Endometrium (tissue), 2 donors: ENCODE results near the gene NOS1AP.

Source experiments
- FAIRE-seq: peaks from 2 replicates; lab custom pipeline; 2012; peaks lifted over from hg19 to GRCh38; lab: Jason Lieb, UNC
- donor health status: control.
- donor health status: control.

NOS1AP gene

DNA sequence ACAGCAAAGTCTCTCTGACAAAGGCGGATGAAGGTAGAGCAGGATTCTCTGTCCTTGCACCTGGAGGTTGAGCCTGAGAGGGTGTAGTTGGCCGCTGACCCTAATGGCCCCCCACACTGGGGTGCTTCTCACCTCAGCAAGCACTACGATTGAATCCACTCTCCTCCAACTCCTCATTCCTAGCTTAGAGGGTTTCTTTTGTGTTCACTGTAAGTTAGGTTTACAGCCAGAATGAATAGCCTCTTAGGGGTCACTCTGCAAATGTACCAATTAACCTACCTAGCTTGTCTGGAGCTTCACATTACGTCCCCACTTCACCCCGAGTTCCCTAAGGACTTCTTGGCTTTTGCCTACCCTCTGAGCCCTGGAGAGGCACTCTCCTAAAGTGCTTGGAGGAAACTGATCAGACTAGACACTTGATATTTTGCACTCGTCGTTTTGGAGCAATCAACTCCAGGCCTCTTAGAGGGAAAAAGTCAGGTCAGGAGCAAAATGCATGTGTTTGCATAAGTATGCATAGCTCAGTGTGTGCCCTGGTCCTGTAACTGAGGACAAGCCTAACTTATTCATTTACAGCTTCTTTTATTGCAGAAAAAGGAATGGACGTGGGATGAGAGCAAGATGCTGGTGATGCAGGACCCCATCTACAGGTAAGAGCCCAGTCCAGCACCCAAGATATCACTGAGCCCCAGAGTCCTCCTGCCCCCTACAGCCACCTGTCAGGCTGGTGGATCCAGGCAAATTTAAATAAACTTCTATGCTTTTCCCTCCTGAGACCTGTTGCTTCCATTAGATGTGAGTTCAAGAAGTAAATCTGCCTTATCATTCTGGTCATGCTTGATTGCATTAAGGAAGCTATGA lies 230.8 kb downstream of the NOS1AP start:
- FAIRE-seq, result no peak

DNA sequence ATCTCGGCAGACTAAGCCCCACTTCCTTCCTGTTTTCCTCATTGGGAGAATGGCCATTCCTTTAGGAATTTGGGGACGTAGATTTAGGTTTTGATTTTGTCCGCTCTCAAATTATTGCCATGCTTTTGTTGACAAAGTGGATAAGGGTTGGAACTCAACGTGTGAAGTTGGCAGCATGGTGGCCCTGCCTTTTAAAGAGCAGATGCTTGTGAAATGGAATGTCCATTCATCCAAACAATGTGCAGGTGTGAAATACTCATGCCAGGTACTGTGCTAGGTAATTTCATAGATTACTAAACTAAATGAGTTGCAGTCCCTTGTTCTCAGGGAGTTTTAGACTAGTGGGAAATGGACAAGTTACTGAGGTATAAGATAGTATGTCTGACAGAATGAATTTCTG lies 232.2 kb downstream of the NOS1AP start:
- no peak for FAIRE-seq

DNA sequence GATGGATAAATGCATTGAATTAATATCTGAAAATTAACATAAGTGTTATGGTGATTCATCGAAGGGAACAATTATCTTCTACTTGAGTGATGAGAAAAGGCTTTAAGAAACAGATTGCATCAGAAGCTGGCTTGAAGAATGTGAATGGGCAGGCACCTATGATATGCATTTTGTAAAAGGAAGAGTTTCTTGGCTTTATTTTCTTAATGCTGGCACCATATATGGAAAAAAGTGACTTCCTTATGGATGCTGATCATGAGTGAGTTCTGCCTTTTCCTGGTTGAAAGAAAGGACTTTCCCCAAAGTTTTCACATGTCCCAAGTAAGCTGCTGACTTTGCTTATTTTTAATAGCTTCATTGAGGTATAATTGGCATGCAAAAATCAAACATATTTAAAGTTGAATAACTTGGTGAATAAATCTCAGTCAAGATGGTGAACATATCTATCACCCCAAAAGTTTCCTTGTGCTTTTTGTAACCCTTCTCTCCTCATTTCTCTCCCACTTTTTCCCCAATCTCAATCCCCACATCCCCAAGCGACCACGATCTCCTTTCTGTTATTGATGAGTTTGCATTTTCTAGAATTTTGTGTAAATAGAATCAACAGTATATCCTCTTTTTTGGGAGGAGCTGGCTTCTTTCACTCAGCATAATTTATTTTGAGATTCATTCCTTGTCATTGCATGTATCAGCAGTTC lies 233.0 kb downstream of the NOS1AP start:
- no peak for FAIRE-seq

DNA sequence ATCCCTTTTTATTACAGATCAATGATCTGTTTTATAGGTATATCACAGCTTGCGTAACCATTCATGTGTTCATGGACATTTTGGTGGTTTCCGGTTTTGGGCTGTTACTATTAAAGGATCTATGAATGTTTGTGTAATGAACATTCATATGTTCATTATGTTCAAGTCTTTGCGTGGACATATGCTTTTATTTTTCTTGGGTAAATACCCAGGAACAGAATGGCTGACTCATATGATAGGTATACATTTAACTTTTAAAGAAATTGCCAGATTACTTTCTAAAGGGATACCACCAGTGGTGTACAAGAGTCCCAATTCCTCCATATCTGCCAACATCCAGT lies 233.5 kb downstream of the NOS1AP start:
- no peak for FAIRE-seq

DNA sequence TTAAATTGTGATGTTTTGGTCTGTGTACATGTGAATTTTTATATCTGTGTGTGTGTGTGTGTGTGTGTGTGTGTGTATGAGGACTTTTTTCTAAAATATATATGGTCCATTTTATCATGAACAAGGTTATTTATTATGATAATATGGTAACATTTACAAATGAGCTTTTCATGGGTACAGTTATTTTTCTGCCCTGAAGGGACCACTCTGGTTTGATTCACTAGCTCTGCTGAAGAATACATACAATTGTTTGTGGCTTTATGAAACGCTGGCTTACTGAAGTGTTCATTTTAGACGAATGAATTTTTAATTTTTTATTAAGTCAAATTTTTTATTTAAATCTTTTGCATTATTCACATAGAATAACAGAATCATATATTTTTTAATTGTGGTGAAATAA lies 235.2 kb downstream of the NOS1AP start:
- no peak for FAIRE-seq

DNA sequence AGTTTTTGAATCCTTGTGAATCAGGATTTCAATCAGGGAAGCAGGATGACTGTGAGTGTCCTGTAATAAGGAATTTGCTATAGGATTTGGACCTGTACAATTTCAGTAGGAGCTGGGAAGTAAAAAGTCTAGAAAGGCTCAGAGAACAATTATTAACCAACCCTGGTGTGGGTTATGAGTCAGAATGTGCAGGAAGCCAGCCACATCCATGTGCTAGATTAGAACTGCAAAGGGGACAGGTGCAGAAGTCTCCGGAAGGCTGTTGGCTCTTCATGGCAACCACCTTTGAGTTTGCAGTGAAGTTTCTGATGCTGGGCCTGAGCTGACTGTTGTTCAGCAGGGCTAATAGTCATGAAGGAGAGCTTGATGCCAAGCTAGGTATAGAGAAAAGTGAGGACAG lies 236.5 kb downstream of the NOS1AP start:
- no peak for FAIRE-seq

DNA sequence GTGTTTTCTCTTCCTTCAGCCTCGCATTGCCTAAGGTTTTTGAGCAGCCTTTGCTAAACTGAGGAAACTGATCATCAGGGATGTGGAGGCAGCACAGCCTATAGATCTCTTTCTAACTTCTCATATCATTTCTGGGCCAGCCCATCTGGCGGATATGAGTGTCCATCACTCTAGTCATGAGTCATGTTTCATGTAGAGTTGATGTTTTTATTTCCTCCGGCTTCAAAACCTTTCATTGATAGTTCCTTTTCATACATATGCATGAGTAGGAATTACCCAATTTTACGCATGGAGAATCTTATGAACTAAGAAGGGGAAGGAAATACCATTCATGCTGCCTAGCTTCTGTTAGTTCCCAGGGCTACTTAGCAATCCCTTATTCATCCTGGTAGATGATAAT lies 240.8 kb downstream of the NOS1AP start:
- no peak for FAIRE-seq

DNA sequence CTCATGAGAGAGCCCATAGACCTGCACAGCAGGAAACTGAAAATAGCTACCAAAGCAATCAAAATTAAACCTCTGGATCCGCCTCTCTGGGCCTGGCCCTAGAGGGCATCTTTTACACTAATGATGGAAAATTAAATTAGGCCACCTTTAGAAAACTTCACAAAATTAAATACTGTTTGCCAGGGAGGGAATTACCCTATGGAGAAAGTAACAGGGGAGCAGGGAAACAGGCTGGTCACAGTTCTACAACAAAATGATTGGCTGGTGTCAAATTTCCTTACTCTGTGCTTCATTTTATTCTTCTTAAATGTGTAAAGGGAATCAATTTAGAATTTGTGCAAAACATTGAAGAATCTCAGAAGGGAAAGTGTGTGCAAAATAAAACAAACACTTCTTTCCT lies 244.7 kb downstream of the NOS1AP start:
- FAIRE-seq, result no peak

DNA sequence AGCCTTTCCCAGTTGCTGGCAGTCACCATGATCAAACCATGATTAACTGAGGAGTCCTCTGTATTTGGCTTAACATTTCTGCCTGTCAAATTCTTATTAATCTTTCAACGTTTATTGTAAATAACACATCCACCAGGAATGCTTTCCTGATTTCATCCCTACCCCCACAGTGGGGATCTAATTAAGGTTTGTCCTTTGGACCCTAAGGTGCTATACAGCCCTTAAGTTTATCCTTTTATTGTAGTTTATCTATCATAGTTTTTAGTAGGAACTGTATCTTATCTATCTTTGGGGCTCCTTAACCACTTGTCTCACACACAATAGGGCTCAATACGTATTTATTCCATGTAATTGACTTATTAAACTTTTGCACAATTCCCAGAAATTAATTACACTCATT lies 246.2 kb downstream of the NOS1AP start:
- no peak for FAIRE-seq

DNA sequence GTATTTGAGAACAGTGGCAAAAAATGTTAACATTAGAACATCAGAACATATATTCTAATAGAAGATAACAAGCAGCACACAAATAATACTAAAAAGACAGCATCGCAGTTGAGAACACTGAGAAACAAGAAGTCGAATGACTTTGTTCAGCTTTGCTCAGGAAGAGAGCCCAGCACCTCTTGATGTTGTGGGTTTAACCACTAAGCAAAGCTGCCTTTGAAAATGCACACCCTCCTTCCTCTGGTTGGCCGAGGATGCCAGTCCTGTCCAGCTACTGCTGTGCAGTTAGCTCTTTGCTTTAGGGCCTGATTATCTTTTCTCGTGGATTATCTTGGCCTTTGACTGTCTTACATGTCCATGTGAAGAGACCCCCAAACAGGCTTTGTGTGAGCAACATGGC lies 246.7 kb downstream of the NOS1AP start:
- no peak for FAIRE-seq

DNA sequence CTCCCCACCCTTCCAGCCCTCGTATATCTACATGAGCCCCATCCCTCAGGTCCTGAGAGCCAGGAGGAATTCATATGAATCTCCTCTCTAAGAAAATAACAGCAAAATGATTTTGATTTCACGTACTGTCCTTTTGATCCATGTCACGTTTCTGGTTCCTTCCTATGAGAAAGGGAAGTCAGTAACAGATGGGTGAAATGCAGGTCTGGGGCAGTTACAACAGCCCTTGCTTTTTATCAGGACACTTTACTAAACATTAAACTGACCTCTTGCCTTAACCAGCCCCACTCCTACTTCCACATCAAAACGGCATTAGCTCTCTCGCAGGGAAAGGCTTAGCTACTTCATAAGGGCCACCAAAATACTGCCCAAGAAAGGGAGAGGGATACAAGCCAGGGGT lies 248.1 kb downstream of the NOS1AP start:
- no peak for FAIRE-seq

DNA sequence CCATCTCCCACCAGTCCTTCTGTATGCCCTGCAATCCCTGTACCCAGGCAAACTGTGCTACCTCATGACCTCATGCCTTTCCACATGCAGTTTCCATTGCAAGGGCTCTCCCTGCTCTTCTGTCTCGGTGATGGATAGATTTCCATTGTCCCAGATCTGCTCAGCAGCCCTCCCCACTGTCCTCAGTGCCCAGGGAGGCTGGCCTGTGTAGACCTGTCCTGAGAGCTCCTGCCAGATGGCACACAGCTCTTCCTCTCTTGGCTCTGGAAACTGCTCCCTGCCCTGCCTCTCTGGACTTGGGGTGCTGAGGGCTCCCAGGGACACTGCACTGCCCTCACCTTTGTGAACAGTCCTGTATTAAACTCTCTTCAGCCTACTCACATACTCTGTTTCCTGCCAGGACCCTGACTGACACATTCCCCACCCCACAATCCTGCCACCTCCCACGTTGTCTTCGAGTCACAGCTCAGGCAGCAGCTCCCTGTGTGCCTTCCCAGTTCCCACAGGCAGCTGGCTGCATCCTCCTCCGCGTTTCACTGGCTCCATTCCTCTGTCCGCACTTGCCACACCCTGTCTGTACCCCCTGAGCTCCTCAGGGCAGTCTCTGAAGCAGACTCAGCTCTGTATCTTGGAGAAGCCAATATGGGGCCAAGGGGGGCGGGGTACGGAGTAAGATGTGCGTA lies 250.1 kb downstream of the NOS1AP start:
- FAIRE-seq, result no peak

DNA sequence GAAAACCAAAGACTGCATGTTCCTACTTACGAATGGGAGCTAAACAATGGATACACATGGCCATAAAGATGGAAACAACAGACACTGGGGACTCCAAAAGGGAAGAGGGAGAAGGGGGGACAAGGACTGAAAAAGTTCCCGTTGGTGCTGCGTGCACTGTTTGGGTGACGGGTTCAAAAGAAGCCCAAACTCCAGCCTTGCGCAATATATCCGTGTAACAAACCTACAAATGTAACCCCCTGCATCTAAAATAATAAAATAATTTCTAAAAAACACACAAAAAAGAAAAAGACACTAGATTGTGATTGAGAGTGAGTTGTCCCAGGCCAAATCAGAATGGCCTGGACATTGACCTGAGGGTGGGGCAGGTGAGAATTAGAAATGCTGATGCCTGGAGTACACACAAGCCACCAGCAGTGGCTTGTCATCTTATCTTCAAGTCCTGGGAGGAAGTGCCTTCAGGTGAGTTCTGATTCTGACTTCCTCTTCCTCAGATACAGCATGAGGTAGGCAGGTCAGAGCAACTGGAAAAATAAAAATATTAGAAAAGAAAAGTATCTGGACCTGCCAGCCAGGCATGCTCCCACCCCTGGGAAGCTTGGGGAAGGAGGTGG lies 252.4 kb downstream of the NOS1AP start:
- no peak for FAIRE-seq

DNA sequence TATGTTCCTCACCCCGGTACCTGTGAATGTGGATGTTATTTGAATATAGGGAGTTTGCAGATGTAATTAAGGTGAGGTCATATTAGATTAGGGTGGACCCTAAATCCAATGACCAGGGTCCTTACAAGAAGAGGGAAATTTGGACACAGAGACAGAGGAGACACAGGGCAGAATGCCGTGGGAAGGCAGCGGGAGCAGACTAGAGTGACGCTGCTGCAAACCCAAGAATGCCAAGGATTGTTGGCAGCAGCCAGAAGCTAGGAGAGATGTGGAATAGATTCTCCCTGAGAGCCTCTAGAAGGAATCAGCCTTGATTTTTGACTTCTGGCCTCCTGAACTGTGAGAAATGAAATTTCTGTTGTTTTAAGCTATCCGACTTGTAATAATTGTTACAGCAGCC lies 253.5 kb downstream of the NOS1AP start:
- FAIRE-seq, result no peak

DNA sequence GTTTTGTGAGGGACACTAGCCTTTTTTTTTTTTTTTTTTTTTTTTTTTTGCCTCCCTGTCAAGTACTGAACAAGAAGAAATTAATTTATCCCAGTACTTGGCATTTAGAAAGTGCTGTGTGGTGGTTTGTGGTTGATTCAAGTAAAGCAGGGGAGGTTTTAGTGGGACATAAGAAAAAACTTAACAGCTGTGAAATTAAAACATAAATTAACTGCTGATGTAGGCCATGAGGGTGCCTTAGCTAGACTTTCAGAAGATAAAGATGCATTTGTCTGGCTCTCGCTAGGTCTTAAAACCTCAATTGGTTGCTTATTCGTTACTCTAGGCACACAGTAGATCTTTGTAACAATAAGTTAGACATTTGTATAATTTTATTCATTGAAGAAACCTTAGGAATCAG lies 254.9 kb downstream of the NOS1AP start:
- FAIRE-seq, result no peak

DNA sequence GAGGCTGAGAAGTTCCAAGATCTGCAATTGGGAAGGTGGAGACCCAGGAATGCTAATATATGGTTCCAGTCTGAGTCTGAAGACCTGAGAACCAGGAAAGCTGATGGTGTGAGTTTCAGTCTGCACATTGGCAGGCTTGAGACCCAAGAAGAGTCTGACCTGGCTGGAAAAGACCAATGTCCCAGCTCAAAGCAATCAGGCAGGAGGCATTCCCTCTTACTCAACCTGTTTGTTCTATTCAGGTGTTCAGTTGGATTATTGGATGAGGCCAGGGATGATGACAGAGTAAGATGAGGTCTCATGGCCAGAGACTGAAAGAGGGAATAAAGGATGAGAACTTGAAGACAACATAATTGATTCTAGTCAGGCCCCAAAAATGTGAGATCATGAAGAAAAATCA lies 257.1 kb downstream of the NOS1AP start:
- FAIRE-seq, result no peak

DNA sequence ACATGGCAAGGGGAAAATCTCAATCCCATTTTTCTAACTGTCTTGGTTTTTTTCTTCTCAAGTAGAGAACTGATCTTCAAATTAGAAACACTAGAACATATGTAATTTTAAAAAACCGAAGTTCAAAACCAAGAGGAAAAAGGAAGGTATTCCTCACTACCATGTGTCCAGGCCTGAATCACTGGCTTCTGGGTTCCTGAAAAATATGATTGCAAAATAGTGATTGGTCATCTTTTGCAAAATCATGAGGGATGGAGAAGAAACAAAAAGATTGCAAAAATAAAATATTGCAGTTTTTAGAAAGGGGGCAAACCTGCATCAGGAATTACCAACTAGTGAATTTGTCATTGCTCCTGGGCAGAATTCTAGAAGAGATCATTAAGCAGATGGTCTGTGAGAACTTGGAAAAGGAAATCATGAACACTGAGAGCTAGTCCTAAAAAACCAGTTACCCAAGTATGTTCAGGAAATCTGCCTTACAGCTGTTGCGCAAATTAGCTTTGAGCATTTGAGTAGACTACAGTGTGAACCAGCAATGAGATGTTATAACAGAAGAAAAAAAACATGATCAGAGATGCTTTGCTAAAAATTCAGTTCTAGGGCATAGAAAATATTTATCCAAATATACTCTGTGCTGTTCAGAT lies 257.8 kb downstream of the NOS1AP start:
- no peak for FAIRE-seq

DNA sequence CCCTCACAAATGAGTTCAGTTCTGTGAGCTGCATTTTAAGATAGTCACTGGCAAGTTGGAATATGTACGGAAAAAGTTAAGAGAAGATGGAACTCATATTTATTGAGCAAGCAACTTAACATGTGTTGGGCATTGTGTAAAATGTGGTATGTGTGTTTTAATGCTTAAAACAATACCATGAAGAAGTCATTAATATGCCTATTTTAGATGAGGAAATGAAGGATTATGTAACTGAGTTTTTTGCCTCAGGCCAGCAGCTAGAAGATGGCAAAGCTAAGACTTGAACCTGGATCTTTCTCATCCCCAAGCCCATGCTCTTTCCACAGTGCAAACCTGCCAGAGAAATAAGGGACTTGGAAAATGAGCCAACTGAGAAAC lies 258.3 kb downstream of the NOS1AP start:
- no peak for FAIRE-seq

DNA sequence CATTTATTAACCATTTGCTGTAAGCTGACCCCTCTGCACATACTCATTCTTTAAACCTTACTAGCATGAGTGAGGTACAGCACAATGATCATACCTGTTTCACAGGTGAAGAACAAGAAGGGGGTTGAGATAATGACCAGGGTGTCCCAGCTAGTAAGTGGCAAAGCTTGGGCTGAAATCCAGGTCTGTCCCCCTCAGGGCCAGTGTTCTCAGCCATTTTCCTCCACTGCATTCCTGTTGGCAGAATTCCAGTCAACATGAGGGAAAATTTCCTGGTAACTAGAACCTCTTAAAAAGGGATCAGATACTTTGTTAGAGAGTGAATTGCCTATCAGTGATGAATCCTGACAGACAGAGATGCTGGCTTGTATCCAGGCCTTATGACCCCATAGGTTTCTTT lies 259.0 kb downstream of the NOS1AP start:
- no peak for FAIRE-seq

DNA sequence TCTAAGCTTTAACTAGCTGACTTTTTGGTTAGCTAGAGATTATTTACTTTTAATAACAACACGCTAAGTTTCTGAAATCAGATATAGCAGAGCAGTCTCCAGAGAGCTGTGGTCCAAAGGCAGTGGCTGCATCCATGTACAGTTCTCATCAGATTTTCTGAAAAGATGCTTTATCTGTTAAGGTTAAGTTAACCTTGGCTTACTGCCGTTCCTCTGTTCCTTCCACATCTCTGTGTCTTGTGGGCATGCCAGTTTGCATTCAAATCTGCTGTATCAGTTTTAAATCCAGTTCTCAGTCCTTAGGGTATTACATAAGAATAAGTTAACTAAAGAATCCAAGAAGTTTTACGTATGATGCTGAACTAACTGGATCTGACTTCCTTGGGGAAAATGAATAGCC lies 260.3 kb downstream of the NOS1AP start:
- no peak for FAIRE-seq

DNA sequence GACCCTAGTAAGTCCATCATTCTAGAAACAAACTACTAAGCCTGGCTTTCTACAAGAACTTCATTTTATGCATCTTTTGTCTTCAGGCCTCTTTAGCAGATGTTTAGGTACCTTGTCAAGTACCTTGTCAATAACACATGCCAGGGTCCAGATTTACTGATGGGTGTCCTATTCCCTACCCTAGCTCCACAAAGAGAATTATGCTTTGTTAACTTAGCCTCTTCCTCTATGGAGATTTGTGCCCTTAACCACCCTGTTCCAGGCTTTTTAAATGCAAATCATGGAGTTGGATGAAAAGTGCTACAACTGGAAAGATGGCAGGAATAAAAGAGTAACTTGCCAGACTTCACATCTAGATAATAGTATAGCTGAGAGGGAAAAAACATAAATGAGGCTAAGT lies 264.5 kb downstream of the NOS1AP start:
- FAIRE-seq, result no peak

DNA sequence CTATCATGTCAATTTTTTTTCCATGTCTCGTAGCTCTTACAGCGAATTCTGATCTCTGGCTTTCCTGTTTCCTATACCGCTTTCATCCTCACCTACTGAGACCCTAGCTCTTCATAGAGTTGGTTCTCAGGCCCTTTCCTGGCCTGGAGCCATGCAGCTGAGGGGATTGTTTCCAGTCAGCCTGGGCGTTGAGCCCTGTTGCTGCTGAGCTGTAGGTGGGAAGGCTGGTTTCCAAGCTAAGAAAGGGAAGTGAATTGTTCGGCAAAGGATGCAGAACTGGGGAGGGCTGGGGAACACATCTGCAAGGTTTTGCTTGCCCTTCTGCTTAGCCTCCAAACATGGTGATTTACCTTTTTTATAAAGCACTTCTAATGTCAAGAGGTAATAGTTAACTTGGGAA lies 265.6 kb downstream of the NOS1AP start:
- no peak for FAIRE-seq
